HepG2 (cell line): ENCODE data around the gene C14orf132. TPM values are rescaled to one million over a fixed set of nuclear protein-coding genes. Genes with fewer than 3 reads are reported as not detected.

Experiments used
- ATAC-seq: fragments of 200-7000 bp; cut with Tn5 transposase; 3 replicates; pipeline ENCODE4 v1.9.1; 2020; ENCODE audit warnings: mild to moderate bottlenecking, moderate library complexity
- BruUV-seq: library from RNA; stranded (reverse); fragments of 400-500 nt; replicated peaks from 2 replicates; lab custom pipeline; 2021; lab: Mats Ljungman, UMichigan
- CTCF ChIA-PET: fragments of 300-600 bp; formaldehyde crosslinking; extraction: SDS; loops from one replicate; lab custom pipeline; 2021; ENCODE audit warnings: low total read pairs, inconsistent platforms, low intra/inter-chr PET ratio; lab: Yijun Ruan, JAX
- POLR2A ChIA-PET: fragments of 350-600 bp; sonication (Branson Sonifier 250); formaldehyde crosslinking; loops from one replicate; lab custom pipeline; 2020; ENCODE audit warnings: antibody characterized with exemption, inconsistent platforms; lab: Yijun Ruan, JAX
- DNase-seq: peaks from one replicate; pipeline ENCODE4 v3.0.0-alpha.2; 2015; ENCODE audit warnings: low spot score
- FAIRE-seq: peaks from 3 replicates; lab custom pipeline; 2011; peaks lifted over from hg19 to GRCh38; lab: Jason Lieb, UNC
- H2AFZ ChIP-seq: one replicate; pipeline ENCODE4 v1.6.1; 2011; ENCODE audit warnings: low read length, inconsistent platforms
- H3K27ac ChIP-seq: fragments of 300-600 bp; 3 replicates; pipeline ENCODE4 v1.8.0; 2011; ENCODE audit warnings: mixed run types, mild to moderate bottlenecking, mixed read lengths, low read length, inconsistent platforms; ENCODE audit not compliant: insufficient read depth; ENCODE audit errors: extremely low read length
- H3K27me3 ChIP-seq, 2 experiments: fragments of 200-600 bp in 1 of 2; 2 replicates in 1 of 2; 3 replicates in 1 of 2; pipeline versions ENCODE4 v1.6.0 to v1.8.0; 2011; ENCODE audit warnings: low read length in 2 of 2, mild to moderate bottlenecking in 2 of 2, moderate library complexity in 2 of 2, inconsistent platforms in 1 of 2; ENCODE audit not compliant: insufficient read depth in 2 of 2, control insufficient read depth in 1 of 2
- H3K36me3 ChIP-seq, 2 experiments: fragments of 200-600 bp in 1 of 2; replicated peaks in 1 of 2; 2 replicates in 1 of 2; 3 replicates in 1 of 2; pipeline versions ENCODE4 v1.5.1 to v1.8.0; 2011; ENCODE audit warnings: low read length in 2 of 2, inconsistent platforms in 1 of 2; ENCODE audit not compliant: insufficient read depth in 2 of 2, control insufficient read depth in 1 of 2
- H3K4me1 ChIP-seq: 2 replicates; pipeline ENCODE4 v1.5.1; 2012; ENCODE audit warnings: low read length, inconsistent platforms; ENCODE audit not compliant: insufficient read depth
- H3K4me2 ChIP-seq: 2 replicates; pipeline ENCODE4 v1.6.0; 2011; ENCODE audit warnings: low read depth, low read length, inconsistent platforms
- H3K4me3 ChIP-seq, 3 experiments: fragments of 200-600 bp in 1 of 3; sonication (generic), shearing (Covaris generic) in 1 of 3; replicated peaks in 1 of 3; 2 replicates each; pipeline ENCODE4 v1.5.1; 2011 to 2016; ENCODE audit warnings: low read length in 3 of 3, inconsistent platforms in 2 of 3, low read depth in 2 of 3, mild to moderate bottlenecking in 2 of 3, control low read depth in 1 of 3, mixed read lengths in 1 of 3; ENCODE audit not compliant: insufficient read depth in 1 of 3
- H3K79me2 ChIP-seq: one replicate; pipeline ENCODE4 v1.6.1; 2011; ENCODE audit warnings: low read length, inconsistent platforms; ENCODE audit not compliant: insufficient read depth
- H3K9ac ChIP-seq: 2 replicates; pipeline ENCODE4 v1.6.0; 2011; ENCODE audit warnings: mild to moderate bottlenecking, low read depth, low read length, inconsistent platforms; ENCODE audit not compliant: insufficient read depth
- H3K9me3 ChIP-seq: 2 replicates; pipeline ENCODE4 v1.5.1; 2012; ENCODE audit warnings: mild to moderate bottlenecking, low read length
- H4K20me1 ChIP-seq: 2 replicates; pipeline ENCODE4 v1.6.0; 2011; ENCODE audit warnings: inconsistent platforms, mild to moderate bottlenecking, low read length, moderate library complexity; ENCODE audit not compliant: insufficient read depth
- HMGXB4 ChIP-seq, 2 experiments: sonication (generic) in 1 of 2; formaldehyde crosslinking in 1 of 2; IDR thresholded peaks; 2 replicates each; pipeline versions ENCODE4 v1.4.0 to v1.6.1; 2018 to 2020; ENCODE audit warnings: missing genetic modification reagents in 2 of 2, borderline replicate concordance in 1 of 2, low read depth in 1 of 2, mild to moderate bottlenecking in 1 of 2, missing biosample characterization in 1 of 2
- MEIS2 ChIP-seq: sonication (generic); formaldehyde crosslinking; IDR thresholded peaks from 2 replicates; pipeline ENCODE4 v1.9.0; 2021; ENCODE audit warnings: mild to moderate bottlenecking, missing genetic modification reagents
- PREB ChIP-seq: sonication (generic); formaldehyde crosslinking; IDR thresholded peaks from 2 replicates; pipeline ENCODE4 v1.4.0; 2020; ENCODE audit warnings: missing genetic modification reagents
- RBFOX2 ChIP-seq: fragments of 200-400 bp; formaldehyde crosslinking; IDR thresholded peaks from 2 replicates; pipeline ENCODE4 v1.6.1; 2017; ENCODE audit warnings: low read depth, mild to moderate bottlenecking, low read length
- ZMYM2 ChIP-seq: sonication (generic); formaldehyde crosslinking; IDR thresholded peaks from 2 replicates; pipeline ENCODE4 v1.8.0; 2022; ENCODE audit warnings: mild to moderate bottlenecking, missing genetic modification reagents
- ZNF275 ChIP-seq: sonication (generic); formaldehyde crosslinking; IDR thresholded peaks from 2 replicates; pipeline ENCODE4 v1.8.0; 2022; ENCODE audit warnings: missing genetic modification reagents, mild to moderate bottlenecking, inconsistent platforms, borderline replicate concordance
- ZNF407 ChIP-seq: sonication (generic); formaldehyde crosslinking; IDR thresholded peaks from one replicate; pipeline ENCODE4 v1.5.1; 2020; ENCODE audit warnings: mild to moderate bottlenecking, missing genetic modification reagents; ENCODE audit errors: not compliant biosample characterization
- ZNF558 ChIP-seq: sonication (generic); formaldehyde crosslinking; IDR thresholded peaks from 2 replicates; pipeline ENCODE4 v1.9.0; 2022; ENCODE audit warnings: mild to moderate bottlenecking, missing genetic modification reagents, borderline replicate concordance
- WGBS: methylation state at CpG from one replicate; pipeline ENCODE4 v1.1.6; 2017; ENCODE audit warnings: low lambda C conversion rate; 5-methylcytosine and 5-hydroxymethylcytosine counted together
- in situ Hi-C: cut with HindIII; loops from 2 replicates; pipeline ENCODE4 v1.10.0; 2017; ENCODE audit warnings: low pct_unique_long_range_greater_than_20kb; ENCODE audit not compliant: extremely low pct_ligation_motif_present
- intact Hi-C: fragments of 100-400 bp; cut with micrococcal nuclease; formaldehyde crosslinking; loops from one replicate; pipeline ENCODE4 v1.10.0; 2022; ENCODE audit not compliant: unreplicated experiment
- polyA plus RNA-seq, 8 experiments: library from polyadenylated mRNA; depleted of rRNA in 3 of 8; stranded (reverse) in 7 of 8; unstranded in 1 of 8; fragments of >200 nt; fragmentation: Illumina TruSeq in 4 of 8; extraction: Trizol in 4 of 8; gene quantifications; 2 replicates each; pipeline versions ENCODE4 v1.2.1 to v1.2.3, GENCODE V29; 2011 to 2016; ENCODE audit warnings: low read depth in 4 of 8, missing spikeins in 1 of 8, mixed read lengths in 1 of 8; ENCODE audit not compliant: insufficient read depth in 1 of 8
- total RNA-seq, 5 experiments: library from RNA; depleted of rRNA; stranded (reverse); fragments of >200 nt; fragmentation: Illumina TruSeq; extraction: Trizol; gene quantifications; 2 replicates each; pipeline ENCODE4 v1.2.3, GENCODE V29; 2016; ENCODE audit warnings: low read depth in 1 of 5

Gene C14orf132
- total and polyA plus RNA-seq, 2 of the 13 experiments (the other 11 are each of a cell fraction or from before 2014, with no cell fraction given): 0.13 to 0.15 TPM

GRCh38 chr14:96054661-96055060, 15.5 kb downstream of the C14orf132 start (continued):
- no peak for TF ChIP-seq ZNF407 (CRISPR knock-in tag)

GRCh38 chr14:96055065-96055752, 16.0 kb downstream of the C14orf132 start:
- Histone ChIP-seq H3K9me3 (no peaks in the 10 kb centered on the region), H3K4me2 (no peak overlapping the region), H3K27me3 (peaks cover 0 to 7% of the 10 kb centered on the region in 2 experiments; a peak in 1 of 5 replicates), H4K20me1 (no peaks in the 10 kb centered on the region), H3K36me3 (no peaks in the 10 kb centered on the region), H2AFZ (no peak overlapping the region), H3K4me3 (no peak overlapping the region), H3K4me1 (no peaks in the 10 kb centered on the region), H3K27ac (no peak overlapping the region), H3K9ac (no peak overlapping the region), H3K79me2 (no peaks in the 10 kb centered on the region)
- BruUV-seq: no TSS peak
- in situ Hi-C loops (no loop called here), intact Hi-C loops (no loop called here)
- WGBS: 48% methylated on average over 9 of the region's 12 CpGs
- DNase-seq: no peak
- CTCF ChIA-PET: no interaction called here
- POLR2A ChIA-PET: no interaction called here
- ATAC-seq: no peak
- no peak for FAIRE-seq
- TF ChIP-seq ZNF558 (CRISPR knock-in tag) (no peak), RBFOX2 (no peak), PREB (CRISPR knock-in tag) (no peak), HMGXB4 (CRISPR knock-in tag; IDR thresholded peaks at IDR 0.05; ENCODE audit: borderline replicate concordance in 1 of 2, low read depth in 1 of 2) (no peak), ZNF275 (CRISPR knock-in tag) (no peak), ZMYM2 (CRISPR knock-in tag) (no peak), MEIS2 (CRISPR knock-in tag) (no peak)
